ENCODE data around the gene SLC22A17.

DNA sequence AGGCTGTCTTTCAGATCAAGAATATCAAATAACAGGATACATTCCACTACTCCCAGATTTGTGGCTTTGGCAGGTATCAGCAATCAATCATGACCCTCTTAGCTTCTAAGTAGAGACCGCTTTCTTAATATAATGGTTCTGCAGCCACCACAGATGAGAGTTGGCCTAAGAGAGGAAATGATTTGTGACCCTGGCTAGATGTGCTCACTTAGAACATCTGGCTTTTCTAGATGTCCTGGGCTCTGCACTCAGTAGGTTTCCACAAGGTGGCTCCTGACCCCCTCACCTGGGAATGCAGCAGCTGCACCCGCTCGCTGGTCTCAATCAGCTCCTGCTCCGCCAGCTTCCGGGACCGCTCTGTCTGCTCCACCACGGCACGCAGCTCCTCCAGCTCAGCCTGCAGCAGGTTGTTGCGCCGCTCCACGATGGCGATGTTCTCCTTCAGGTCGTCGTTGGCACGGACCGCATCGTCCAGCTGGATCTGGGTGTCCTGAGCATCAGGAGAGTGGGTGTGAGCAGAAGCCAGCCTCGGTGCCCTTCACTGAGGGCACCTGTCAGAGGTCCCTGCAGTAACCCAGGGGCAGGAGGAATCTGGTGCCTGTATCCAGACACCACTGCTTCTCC, 33.1 kb upstream of the SLC22A17 start:
- TF ChIP-seq, protein P1, sequence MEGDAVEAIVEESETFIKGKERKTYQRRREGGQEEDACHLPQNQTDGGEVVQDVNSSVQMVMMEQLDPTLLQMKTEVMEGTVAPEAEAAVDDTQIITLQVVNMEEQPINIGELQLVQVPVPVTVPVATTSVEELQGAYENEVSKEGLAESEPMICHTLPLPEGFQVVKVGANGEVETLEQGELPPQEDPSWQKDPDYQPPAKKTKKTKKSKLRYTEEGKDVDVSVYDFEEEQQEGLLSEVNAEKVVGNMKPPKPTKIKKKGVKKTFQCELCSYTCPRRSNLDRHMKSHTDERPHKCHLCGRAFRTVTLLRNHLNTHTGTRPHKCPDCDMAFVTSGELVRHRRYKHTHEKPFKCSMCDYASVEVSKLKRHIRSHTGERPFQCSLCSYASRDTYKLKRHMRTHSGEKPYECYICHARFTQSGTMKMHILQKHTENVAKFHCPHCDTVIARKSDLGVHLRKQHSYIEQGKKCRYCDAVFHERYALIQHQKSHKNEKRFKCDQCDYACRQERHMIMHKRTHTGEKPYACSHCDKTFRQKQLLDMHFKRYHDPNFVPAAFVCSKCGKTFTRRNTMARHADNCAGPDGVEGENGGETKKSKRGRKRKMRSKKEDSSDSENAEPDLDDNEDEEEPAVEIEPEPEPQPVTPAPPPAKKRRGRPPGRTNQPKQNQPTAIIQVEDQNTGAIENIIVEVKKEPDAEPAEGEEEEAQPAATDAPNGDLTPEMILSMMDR (IDR thresholded peaks at IDR 0.05), result no peak
- TF ChIP-seq EZH2 (IDR thresholded peaks at IDR 0.05), result no peak
